Neuronal stem cell (in vitro differentiated cells): Measurements from ENCODE around the gene CTNNA3.

Source experiments
- DNase-seq: peaks from one replicate; pipeline ENCODE4 v3.0.0-alpha.2; 2013; ENCODE audit warnings: low spot score
- H2AFZ ChIP-seq: one replicate; pipeline ENCODE4 v1.6.1; 2013; ENCODE audit warnings: mild to moderate bottlenecking, low read length, inconsistent platforms
- H2AK5ac ChIP-seq: 2 replicates; pipeline ENCODE4 v1.6.1; 2013; ENCODE audit warnings: low read depth, mild to moderate bottlenecking, inconsistent platforms, low read length, moderate library complexity, mixed read lengths
- H2BK120ac ChIP-seq: 2 replicates; pipeline ENCODE4 v1.6.1; 2013; ENCODE audit warnings: low read depth, mild to moderate bottlenecking, inconsistent platforms, low read length, moderate library complexity, mixed read lengths
- H2BK12ac ChIP-seq: one replicate; pipeline ENCODE4 v1.6.1; 2013; ENCODE audit warnings: low read length, inconsistent platforms
- H2BK15ac ChIP-seq: 2 replicates; pipeline ENCODE4 v1.6.1; 2013; ENCODE audit warnings: mild to moderate bottlenecking, low read length, inconsistent platforms, mixed read lengths
- H2BK5ac ChIP-seq: one replicate; pipeline ENCODE4 v1.6.1; 2013; ENCODE audit warnings: inconsistent platforms, mild to moderate bottlenecking, low read length, moderate library complexity
- H3K14ac ChIP-seq: one replicate; pipeline ENCODE4 v1.6.1; 2013; ENCODE audit warnings: low read length, inconsistent platforms
- H3K18ac ChIP-seq: 2 replicates; pipeline ENCODE4 v1.6.1; 2013; ENCODE audit warnings: low read length, inconsistent platforms
- H3K23ac ChIP-seq: 2 replicates; pipeline ENCODE4 v1.6.1; 2013; ENCODE audit warnings: low read depth, mild to moderate bottlenecking, mixed read lengths, low read length, inconsistent platforms; ENCODE audit not compliant: poor library complexity
- H3K27ac ChIP-seq: replicated peaks from 3 replicates; pipeline ENCODE4 v1.5.1; 2013; ENCODE audit warnings: low read length, inconsistent platforms
- H3K27me3 ChIP-seq, 3 experiments: 2 replicates each; pipeline ENCODE4 v1.6.1; 2013; ENCODE audit warnings: low read length in 3 of 3, mild to moderate bottlenecking in 2 of 3, inconsistent platforms in 1 of 3, low read depth in 1 of 3, mixed read lengths in 1 of 3, moderate library complexity in 1 of 3; ENCODE audit not compliant: control insufficient read depth in 3 of 3, insufficient read depth in 3 of 3
- H3K36me3 ChIP-seq, 2 donors: replicated peaks in 1 of 2; 2 replicates each; pipeline ENCODE4 v1.6.1; 2013; ENCODE audit warnings: low read length in 2 of 2; ENCODE audit not compliant: control insufficient read depth in 2 of 2, insufficient read depth in 2 of 2
- H3K4ac ChIP-seq: 2 replicates; pipeline ENCODE4 v1.6.1; 2013; ENCODE audit warnings: inconsistent platforms, mild to moderate bottlenecking, low read length, moderate library complexity
- H3K4me1 ChIP-seq, 2 donors: 1 replicate in 1 of 2; 2 replicates in 1 of 2; pipeline ENCODE4 v1.6.1; 2013; ENCODE audit warnings: low read length in 2 of 2, low read depth in 1 of 2; ENCODE audit not compliant: control insufficient read depth in 2 of 2, insufficient read depth in 1 of 2
- H3K4me2 ChIP-seq: one replicate; pipeline ENCODE4 v1.6.1; 2013; ENCODE audit warnings: mild to moderate bottlenecking, low read length, inconsistent platforms; ENCODE audit not compliant: insufficient read depth, poor library complexity, severe bottlenecking
- H3K4me3 ChIP-seq, 2 donors: 2 replicates each; pipeline ENCODE4 v1.5.1; 2013; ENCODE audit warnings: low read length in 2 of 2, mild to moderate bottlenecking in 2 of 2, inconsistent platforms in 1 of 2, moderate library complexity in 1 of 2
- H3K79me1 ChIP-seq: one replicate; pipeline ENCODE4 v1.6.1; 2013; ENCODE audit warnings: low read depth, mild to moderate bottlenecking, inconsistent platforms, low read length, moderate library complexity
- H3K9ac ChIP-seq: one replicate; pipeline ENCODE4 v1.6.1; 2013; ENCODE audit warnings: mild to moderate bottlenecking, low read depth, low read length, inconsistent platforms; ENCODE audit not compliant: poor library complexity
- H3K9me3 ChIP-seq, 2 donors: replicated peaks in 1 of 2; 2 replicates each; pipeline versions ENCODE3 to v1.6.1; 2013; ENCODE audit warnings: low read length in 2 of 2, mild to moderate bottlenecking in 2 of 2, inconsistent platforms in 1 of 2, low read depth in 1 of 2, mixed read lengths in 1 of 2, moderate library complexity in 1 of 2; ENCODE audit not compliant: control insufficient read depth in 2 of 2, insufficient read depth in 1 of 2
- H4K8ac ChIP-seq: one replicate; pipeline ENCODE4 v1.6.1; 2013; ENCODE audit warnings: low read depth, mild to moderate bottlenecking, inconsistent platforms, low read length, moderate library complexity
- H4K91ac ChIP-seq: one replicate; pipeline ENCODE4 v1.6.1; 2013; ENCODE audit warnings: low read length, low read depth, mild to moderate bottlenecking, inconsistent platforms; ENCODE audit not compliant: poor library complexity
- WGBS, 2 donors: extraction: QIAGEN DNeasy Blood & Tissue Kit; methylation state at CpG; one replicate each; pipeline ENCODE4 v1.1.7; 2013; ENCODE audit warnings: missing lambda C conversion rate in 2 of 2, mixed read lengths in 1 of 2; ENCODE audit not compliant: insufficient read length in 2 of 2, insufficient replicate concordance in 1 of 2; ENCODE audit errors: extremely low coverage in 2 of 2; 5-methylcytosine and 5-hydroxymethylcytosine counted together

The CTNNA3 gene

DNA sequence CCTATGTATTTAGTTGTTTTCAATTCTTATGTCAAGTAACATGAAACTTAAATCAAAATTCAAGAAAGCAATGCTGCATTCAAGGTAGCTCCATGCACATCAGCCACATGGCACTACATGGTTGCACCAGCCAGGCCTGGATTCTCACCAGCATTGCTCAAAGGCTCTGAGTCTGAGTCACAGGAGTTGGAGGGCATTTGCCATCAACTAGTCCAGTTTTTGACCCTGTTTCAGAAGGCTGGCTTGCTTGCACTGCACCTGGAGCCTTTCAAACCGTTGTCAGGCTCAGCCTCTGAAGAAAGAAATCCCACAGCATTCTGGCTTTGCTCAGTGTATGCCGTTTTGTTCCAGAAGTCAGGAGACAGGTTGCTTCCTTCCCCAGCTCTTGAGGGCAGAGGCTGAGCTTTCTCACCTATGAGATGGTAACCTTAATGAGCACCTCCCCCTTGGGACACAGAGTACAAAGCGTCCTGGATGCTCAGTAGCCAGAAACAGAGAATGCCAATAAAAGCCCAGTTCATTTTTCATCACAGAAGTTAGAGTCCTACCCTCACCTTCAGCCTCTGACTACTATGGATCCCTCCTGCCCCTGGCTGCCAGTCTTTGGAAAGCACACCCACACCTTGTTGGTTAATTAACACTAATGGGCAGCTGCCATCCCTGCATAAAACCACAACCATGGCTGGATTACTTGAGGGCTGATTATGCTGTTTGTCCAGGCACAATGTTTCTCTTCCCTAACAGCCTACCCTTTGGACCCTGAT is 1058.5 kb downstream of the CTNNA3 start:
- DNase-seq = no peak
- H3K9me3 ChIP-seq = no peaks in the 10 kb centered on the region
- H2BK120ac ChIP-seq = no peak overlapping the region
- H3K4ac ChIP-seq = no peak overlapping the region
- no peak overlapping the region for H4K8ac ChIP-seq
- no peak overlapping the region for H2BK15ac ChIP-seq
- no peak overlapping the region for H3K23ac ChIP-seq
- H3K36me3 ChIP-seq = no peaks in the 10 kb centered on the region
- no peak overlapping the region for H2AK5ac ChIP-seq
- H3K4me3 ChIP-seq = no peak overlapping the region
- no CpG with 5 or more reads among the region's 3 CpGs for WGBS, 2 donors
- no peak overlapping the region for H3K14ac ChIP-seq
- H3K18ac ChIP-seq = no peak overlapping the region
- H3K27ac ChIP-seq = no peak overlapping the region
- H2BK12ac ChIP-seq = no peak overlapping the region
- no peak overlapping the region for H4K91ac ChIP-seq
- peaks cover 0 to 5% of the 10 kb centered on the region in 2 donors for H3K4me1 ChIP-seq
- no peak overlapping the region for H2BK5ac ChIP-seq
- H3K79me1 ChIP-seq = no peaks in the 10 kb centered on the region
- no peak overlapping the region for H3K9ac ChIP-seq
- no peaks in the 10 kb centered on the region for H3K27me3 ChIP-seq
- no peak overlapping the region for H2AFZ ChIP-seq
- H3K4me2 ChIP-seq = no peak overlapping the region

- Histone ChIP-seq H3K4ac (no peak overlapping the region), H4K91ac (no peak overlapping the region), H3K4me3 (no peak overlapping the region), H2BK5ac (no peak overlapping the region), H3K23ac (no peak overlapping the region), H3K36me3 (no peaks in the 10 kb centered on the region), H3K4me2 (no peak overlapping the region), H3K27ac (no peak overlapping the region), H3K18ac (no peak overlapping the region), H2BK12ac (no peak overlapping the region), H3K14ac (no peak overlapping the region), H2AFZ (no peak overlapping the region), H3K27me3 (no peaks in the 10 kb centered on the region), H3K4me1 (no peaks in the 10 kb centered on the region), H3K9me3 (no peaks in the 10 kb centered on the region), H2BK15ac (no peak overlapping the region), H3K9ac (no peak overlapping the region), H2AK5ac (no peak overlapping the region), H2BK120ac (no peak overlapping the region), H4K8ac (no peak overlapping the region), H3K79me1 (no peaks in the 10 kb centered on the region)
- no peak for DNase-seq
Observed at GRCh38 chr10:66629996-66630395, 1066.0 kb downstream of the CTNNA3 start.

DNA sequence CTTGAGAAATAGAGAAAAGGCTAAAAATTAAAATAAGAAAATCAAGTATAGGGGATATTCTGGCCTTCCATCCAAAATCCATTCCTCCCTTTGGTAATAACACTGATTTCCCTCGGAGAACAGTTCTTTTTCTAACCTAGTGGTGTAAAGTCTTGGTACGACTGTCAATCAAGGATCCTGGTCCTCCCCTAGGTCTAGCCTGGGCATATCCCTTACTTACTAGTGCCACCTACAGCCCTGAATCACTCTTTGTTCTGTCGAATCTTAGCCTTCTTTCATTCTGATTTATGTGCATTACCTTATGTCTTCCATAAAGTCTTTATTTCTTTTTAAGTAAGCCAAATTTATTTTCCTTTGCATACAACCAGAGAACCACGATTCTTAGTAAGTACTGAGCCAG is 1068.8 kb downstream of the CTNNA3 start:
- H3K4me1 ChIP-seq = no peaks in the 10 kb centered on the region
- no peak overlapping the region for H3K18ac ChIP-seq
- no peak overlapping the region for H3K14ac ChIP-seq
- no peaks in the 10 kb centered on the region for H3K79me1 ChIP-seq
- H3K27me3 ChIP-seq = no peaks in the 10 kb centered on the region
- H3K4ac ChIP-seq = no peak overlapping the region
- H2BK5ac ChIP-seq = no peak overlapping the region
- H2BK15ac ChIP-seq = no peak overlapping the region
- no peak overlapping the region for H2AK5ac ChIP-seq
- H2AFZ ChIP-seq = peak overlapping the region; percentile 32
- no peak overlapping the region for H3K27ac ChIP-seq
- H4K8ac ChIP-seq = no peak overlapping the region
- no peak for DNase-seq
- no peak overlapping the region for H3K23ac ChIP-seq
- no peaks in the 10 kb centered on the region for H3K9me3 ChIP-seq
- H2BK120ac ChIP-seq = no peak overlapping the region
- H3K36me3 ChIP-seq = no peaks in the 10 kb centered on the region
- H3K9ac ChIP-seq = no peak overlapping the region
- H3K4me2 ChIP-seq = no peak overlapping the region
- no peak overlapping the region for H4K91ac ChIP-seq
- WGBS, 2 donors = no CpG with 5 or more reads among the region's 4 CpGs
- H3K4me3 ChIP-seq = no peak overlapping the region
- H2BK12ac ChIP-seq = no peak overlapping the region

GRCh38 chr10:66625709-66626590 is 1070.0 kb downstream of the CTNNA3 start:
- no peak overlapping the region for H3K4me2 ChIP-seq
- no peak overlapping the region for H3K4ac ChIP-seq
- H2BK120ac ChIP-seq = no peak overlapping the region
- H2BK15ac ChIP-seq = no peak overlapping the region
- H3K27ac ChIP-seq = no peak overlapping the region
- no peak overlapping the region for H4K8ac ChIP-seq
- no peak overlapping the region for H3K4me3 ChIP-seq
- no peaks in the 10 kb centered on the region for H3K79me1 ChIP-seq
- H3K9me3 ChIP-seq = no peaks in the 10 kb centered on the region
- no peaks in the 10 kb centered on the region for H3K4me1 ChIP-seq
- no peak overlapping the region for H2AK5ac ChIP-seq
- H3K18ac ChIP-seq = no peak overlapping the region
- no peak overlapping the region for H4K91ac ChIP-seq
- H3K14ac ChIP-seq = no peak overlapping the region
- H2BK12ac ChIP-seq = no peak overlapping the region
- no CpG with 5 or more reads among the region's 4 CpGs for WGBS, 2 donors
- no peak overlapping the region for H2BK5ac ChIP-seq
- no peak for DNase-seq
- H3K27me3 ChIP-seq = no peaks in the 10 kb centered on the region
- H3K9ac ChIP-seq = no peak overlapping the region
- no peak overlapping the region for H2AFZ ChIP-seq
- H3K23ac ChIP-seq = no peak overlapping the region
- no peaks in the 10 kb centered on the region for H3K36me3 ChIP-seq
